ENCODE measurements around the gene TNN.

GRCh38 chr1:175097361-175097760 is 29.7 kb downstream of the TNN start:
- TF ChIP-seq POLR2AphosphoS5 (IDR thresholded peaks at IDR 0.05; ENCODE audit: low read length) = no peak
- no peak for TF ChIP-seq POLR2A (IDR thresholded peaks at IDR 0.05; ENCODE audit: low read depth, low read length)
- TF ChIP-seq SMARCA5 (IDR thresholded peaks at IDR 0.05) = no peak
- no peak for TF ChIP-seq POLR2AphosphoS2 (IDR thresholded peaks at IDR 0.05; ENCODE audit: low read depth, low read length)
- no peak for TF ChIP-seq EZH2 (IDR thresholded peaks at IDR 0.05; ENCODE audit: borderline replicate concordance, control insufficient read depth, low read depth, low read length)
- TF ChIP-seq PRDM15 (CRISPR knock-in tag; IDR thresholded peaks at IDR 0.05) = no peak
- TF ChIP-seq MYC (IDR thresholded peaks at IDR 0.05; ENCODE audit: insufficient read depth, insufficient read length, insufficient replicate concordance, low read length, severe bottlenecking) = no peak
- no peak for TF ChIP-seq EGR1 (IDR thresholded peaks at IDR 0.05; ENCODE audit: borderline replicate concordance in 1 of 2, low read depth in 2 of 2, low read length in 2 of 2)
- TF ChIP-seq CTCF (IDR thresholded peaks at IDR 0.05 in 2 of 3, conservative IDR thresholded peaks at IDR 0.05 in 1 of 3; ENCODE audit: control insufficient read depth in 2 of 3, extremely low read depth in 1 of 3, insufficient read depth in 1 of 3, low read depth in 3 of 3, low read length in 3 of 3) = no peak
- no peak for TF ChIP-seq RCOR1 (conservative IDR thresholded peaks at IDR 0.05; ENCODE audit: low read depth, low read length)
- TF ChIP-seq ZNF207 (IDR thresholded peaks at IDR 0.05; ENCODE audit: borderline replicate concordance) = no peak
- no peak for TF ChIP-seq USF1 (IDR thresholded peaks at IDR 0.05; ENCODE audit: borderline replicate concordance, extremely low read length, insufficient read depth, low read depth, low read length)

All from GM12878 (cell line).